Endothelial cell of hepatic sinusoid (primary cell): ENCODE measurements around the gene CNIH3.

Experiments
- in situ Hi-C: cut with HindIII; loops from 2 replicates; pipeline ENCODE4 v1.10.0; 2017; ENCODE audit warnings: low sequenced_read_pairs

The CNIH3 gene

GRCh38 chr1:224766266-224766665 lies 150.1 kb downstream of the CNIH3 start:
- in situ Hi-C loops = no loop called here

- in situ Hi-C loops = no loop called here
Measured at GRCh38 chr1:224767031-224767430, 150.9 kb downstream of the CNIH3 start.

- in situ Hi-C loops = no loop called here
Measured at GRCh38 chr1:224767676-224768075, 151.6 kb downstream of the CNIH3 start.

- in situ Hi-C loops = no loop called here
Measured at GRCh38 chr1:224768971-224769370, 152.9 kb downstream of the CNIH3 start.

GRCh38 chr1:224769452-224770335 lies 153.6 kb downstream of the CNIH3 start:
- in situ Hi-C loops = no loop called here

GRCh38 chr1:224770336-224770693 lies 154.2 kb downstream of the CNIH3 start:
- in situ Hi-C loops = no loop called here

GRCh38 chr1:224773646-224774045 lies 157.5 kb downstream of the CNIH3 start:
- in situ Hi-C loops = no loop called here

- in situ Hi-C loops = no loop called here
Measured at GRCh38 chr1:224774378-224774777, 158.3 kb downstream of the CNIH3 start.

- in situ Hi-C loops = no loop called here
Measured at GRCh38 chr1:224777180-224777579, 161.1 kb downstream of the CNIH3 start.

- in situ Hi-C loops = no loop called here
Measured at GRCh38 chr1:224779536-224779935, 163.4 kb downstream of the CNIH3 start.

GRCh38 chr1:224780736-224781135 lies 164.6 kb downstream of the CNIH3 start:
- in situ Hi-C loops = no loop called here

- in situ Hi-C loops = no loop called here
Measured at GRCh38 chr1:224781800-224782199, 165.7 kb downstream of the CNIH3 start.

GRCh38 chr1:224782281-224783000 lies 166.3 kb downstream of the CNIH3 start:
- in situ Hi-C loops = no loop called here

GRCh38 chr1:224783006-224783651 lies 167.0 kb downstream of the CNIH3 start:
- in situ Hi-C loops = no loop called here

GRCh38 chr1:224784265-224785039 lies 168.3 kb downstream of the CNIH3 start:
- in situ Hi-C loops = no loop called here

- in situ Hi-C loops = no loop called here
Measured at GRCh38 chr1:224785040-224785328, 168.9 kb downstream of the CNIH3 start.

- in situ Hi-C loops = no loop called here
Measured at GRCh38 chr1:224785622-224786021, 169.5 kb downstream of the CNIH3 start.

GRCh38 chr1:224786533-224787250 lies 170.6 kb downstream of the CNIH3 start:
- in situ Hi-C loops = no loop called here

GRCh38 chr1:224789311-224789710 lies 173.2 kb downstream of the CNIH3 start:
- in situ Hi-C loops = no loop called here
